Measurements from ENCODE around the gene ITGB1.
"Not testable (repeated sequence)": the region's sequence is repeated elsewhere in the genome, so short reads cannot be mapped to it uniquely, and the experiment has no call there.

ITGB1 gene

DNA sequence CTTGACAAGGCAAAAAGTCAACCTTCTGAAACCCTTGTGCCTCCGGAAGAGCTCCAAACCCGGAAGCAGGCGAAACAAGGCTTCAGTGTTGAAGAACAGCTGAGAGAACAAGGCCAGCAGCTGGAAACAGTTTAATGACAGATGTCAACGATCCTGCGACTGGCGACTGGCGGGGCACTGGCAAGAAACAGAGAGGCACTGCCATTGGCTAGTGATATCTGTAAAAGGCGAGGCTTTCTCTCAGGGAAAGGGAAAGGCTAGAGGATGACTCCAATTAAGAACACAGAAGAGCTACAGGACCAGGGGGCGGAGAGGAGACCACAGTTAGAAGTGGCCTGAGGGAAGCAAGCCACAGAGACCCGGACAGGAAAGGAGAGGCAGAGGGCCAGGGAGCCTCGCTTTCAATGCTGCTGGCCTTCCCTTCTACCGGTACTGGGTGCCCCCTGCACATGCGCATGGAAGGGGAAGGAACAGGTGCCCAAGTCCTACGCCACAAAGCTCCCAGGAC, 19.4 kb downstream of the ITGB1 start:
- DNase-seq (ENCODE audit: low spot score) = peak; percentile 38

DNA sequence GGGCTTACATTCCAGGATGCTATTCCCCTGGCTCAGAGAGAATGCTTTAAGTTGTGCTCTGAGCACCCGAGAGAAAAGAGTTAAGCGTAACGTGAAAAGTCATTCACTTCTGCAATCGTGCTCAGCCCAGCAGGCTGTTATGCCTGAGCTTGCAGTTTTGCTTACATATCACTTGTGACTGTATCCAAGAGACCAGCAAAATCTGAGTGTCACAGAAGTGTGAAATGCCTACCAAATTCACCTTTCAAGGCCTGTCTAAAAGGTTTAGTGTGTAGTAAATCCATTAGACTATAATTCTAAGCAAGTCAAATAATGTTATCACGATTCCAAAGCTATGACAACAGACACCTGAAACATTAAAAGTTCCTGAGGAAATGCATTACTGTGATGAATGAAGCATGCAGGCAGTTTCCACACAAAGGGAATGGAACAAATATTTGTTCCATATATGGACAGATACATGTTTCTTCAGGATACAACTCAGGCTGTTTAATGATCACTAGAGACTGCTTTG, 20.1 kb downstream of the ITGB1 start:
- no peak for DNase-seq (ENCODE audit: low spot score)

DNA sequence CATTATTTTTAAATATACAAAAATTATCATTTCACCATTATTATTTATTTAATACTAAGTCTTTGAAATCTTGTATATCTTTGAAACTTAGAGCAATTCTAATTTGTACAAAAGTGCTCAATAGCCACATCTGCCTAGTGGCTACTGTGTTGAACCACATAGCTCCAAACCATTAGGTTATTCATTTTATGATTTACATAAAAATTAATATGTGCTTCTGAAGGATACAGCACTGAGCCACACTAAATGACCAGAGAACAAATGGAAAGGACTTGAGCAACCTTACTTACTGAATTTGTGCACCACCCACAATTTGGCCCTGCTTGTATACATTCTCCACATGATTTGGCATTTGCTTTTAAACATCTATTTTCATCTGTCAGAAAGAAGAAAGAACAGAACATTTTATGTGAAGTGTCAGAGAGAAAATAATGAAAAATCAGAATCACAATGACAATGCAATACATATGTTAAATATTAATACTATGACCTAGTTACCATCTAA, 25.8 kb downstream of the ITGB1 start:
- no peak for DNase-seq (ENCODE audit: low spot score)

DNA sequence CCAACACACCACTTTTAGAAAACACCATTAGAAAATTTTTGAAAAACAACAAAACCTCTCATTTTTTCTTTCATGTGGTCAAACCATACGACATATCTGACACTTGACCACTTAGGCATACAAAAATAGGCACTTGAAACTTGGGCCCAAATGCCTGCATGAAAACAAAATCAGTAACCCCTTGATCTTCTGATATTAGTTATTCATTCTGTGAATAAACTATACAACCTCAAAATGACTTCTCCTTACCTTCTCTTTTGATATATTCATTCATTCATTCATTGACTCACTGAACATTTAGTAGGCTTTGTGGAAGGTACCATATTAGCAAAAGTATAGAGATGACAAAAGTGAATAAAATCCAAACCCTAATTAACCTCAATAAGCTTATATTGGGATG, 26.4 kb downstream of the ITGB1 start:
- no peak for DNase-seq (ENCODE audit: low spot score)

DNA sequence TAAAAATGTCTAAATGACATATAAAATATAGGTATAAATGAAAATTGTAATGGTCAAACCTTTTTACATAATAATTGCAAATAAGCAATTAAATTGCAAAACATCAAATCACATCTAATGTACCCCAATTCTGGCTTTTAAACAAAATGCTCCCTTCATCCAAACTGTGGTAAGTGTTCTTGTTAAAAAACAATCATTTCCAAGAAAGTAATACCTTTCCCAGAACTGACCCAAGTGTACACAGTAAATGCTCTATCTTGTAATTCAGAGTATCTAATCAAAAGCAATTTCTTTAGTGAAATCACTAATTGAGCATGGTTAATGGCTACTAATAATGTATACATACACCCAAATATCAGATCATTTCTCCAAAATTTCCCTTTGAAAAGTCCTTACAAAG, 28.0 kb downstream of the ITGB1 start:
- DNase-seq (ENCODE audit: low spot score) = no peak

DNA sequence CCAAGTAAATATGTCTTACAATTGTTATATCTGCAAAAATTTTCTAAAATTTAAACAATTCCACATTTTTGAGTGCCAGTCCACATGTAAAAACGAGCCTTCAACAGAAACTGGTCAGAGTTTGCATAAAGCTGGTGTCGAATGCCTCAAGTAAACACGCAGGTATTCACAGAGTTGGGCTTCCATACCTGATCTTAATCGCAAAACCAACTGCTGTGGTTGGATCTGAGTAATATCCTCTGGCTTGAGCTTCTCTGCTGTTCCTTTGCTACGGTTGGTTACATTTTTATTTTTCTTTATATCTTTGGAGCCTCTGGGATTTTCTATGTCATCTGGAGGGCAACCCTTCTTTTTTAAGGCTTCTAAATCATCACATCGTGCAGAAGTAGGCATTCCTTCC, 28.4 kb downstream of the ITGB1 start:
- no peak for DNase-seq (ENCODE audit: low spot score)

DNA sequence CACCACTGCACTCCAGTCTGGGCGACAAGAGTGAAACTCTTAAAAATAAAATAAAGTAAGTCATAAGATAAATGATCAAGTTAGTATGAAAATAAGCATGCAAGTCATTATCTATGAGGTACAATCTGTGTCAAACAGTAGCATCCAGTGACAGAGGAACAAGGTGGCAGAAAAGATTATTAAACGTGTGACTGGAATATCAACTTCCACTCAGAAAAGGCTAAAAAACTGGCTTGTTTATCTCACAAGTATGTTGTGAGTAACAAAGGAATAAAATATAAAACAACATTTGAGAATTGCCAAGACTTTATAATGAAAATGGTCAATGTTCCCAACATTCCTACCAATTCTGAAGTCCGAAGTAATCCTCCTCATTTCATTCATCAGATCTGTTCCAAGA, 30.3 kb downstream of the ITGB1 start:
- DNase-seq (ENCODE audit: low spot score) = no peak

DNA sequence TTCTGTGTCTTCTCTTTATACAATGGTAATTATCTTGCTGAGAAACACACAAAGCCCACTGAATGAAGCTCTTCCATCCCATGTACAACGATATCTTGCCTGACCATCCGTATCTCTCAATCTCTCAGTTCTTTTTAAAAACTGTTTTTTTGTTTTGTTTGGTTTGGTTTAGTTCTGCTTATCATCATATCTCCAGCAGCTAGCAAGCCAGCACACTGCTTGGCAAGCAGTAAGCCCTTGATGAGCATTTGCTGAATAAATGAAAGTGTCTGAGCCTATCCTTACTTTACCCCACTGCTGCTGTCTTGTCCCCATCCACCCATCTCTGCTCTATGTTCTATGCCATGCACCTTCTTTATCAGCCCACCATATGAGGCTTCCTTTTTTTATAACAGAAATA, 34.2 kb downstream of the ITGB1 start:
- peak; percentile 49 for DNase-seq (ENCODE audit: low spot score)

DNA sequence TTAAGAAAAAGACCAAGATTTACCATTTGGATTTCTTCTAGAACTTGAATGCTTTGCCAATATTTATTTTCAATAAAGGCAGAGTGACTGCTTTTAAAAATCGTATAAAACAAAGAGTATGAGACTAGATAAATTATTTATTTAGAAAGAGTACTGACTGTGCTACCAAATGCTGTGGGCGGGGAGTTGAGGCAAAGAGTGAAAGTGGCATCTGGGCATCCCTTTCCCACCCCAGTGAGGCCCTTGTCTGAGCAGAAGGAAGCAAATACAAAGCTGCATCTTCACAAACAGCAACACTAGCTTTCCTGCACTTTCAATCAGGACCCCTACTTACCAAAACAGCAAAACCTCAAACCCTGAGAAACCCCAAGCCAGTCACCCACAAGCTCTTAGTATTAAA, 34.9 kb downstream of the ITGB1 start:
- DNase-seq (ENCODE audit: low spot score) = peak; percentile 28

DNA sequence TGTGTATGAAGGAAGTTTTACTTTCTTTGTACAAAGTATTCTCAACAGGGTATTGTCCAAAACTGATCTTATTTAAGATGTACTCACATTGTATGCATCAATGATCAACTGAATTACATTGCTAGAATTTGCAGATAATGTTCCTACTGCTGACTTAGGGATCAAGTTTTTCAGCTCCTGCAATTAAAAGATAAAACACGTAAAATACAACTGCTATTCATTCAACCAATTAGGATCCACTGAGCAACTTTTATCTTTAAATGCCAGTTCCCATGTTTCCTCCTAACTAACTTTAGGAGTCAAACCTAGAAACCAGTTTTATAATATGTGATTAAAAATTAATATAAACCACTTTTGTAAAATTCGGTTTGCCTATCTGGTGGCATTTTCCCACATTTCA, 35.9 kb downstream of the ITGB1 start:
- DNase-seq (ENCODE audit: low spot score) = peak; percentile 70

DNA sequence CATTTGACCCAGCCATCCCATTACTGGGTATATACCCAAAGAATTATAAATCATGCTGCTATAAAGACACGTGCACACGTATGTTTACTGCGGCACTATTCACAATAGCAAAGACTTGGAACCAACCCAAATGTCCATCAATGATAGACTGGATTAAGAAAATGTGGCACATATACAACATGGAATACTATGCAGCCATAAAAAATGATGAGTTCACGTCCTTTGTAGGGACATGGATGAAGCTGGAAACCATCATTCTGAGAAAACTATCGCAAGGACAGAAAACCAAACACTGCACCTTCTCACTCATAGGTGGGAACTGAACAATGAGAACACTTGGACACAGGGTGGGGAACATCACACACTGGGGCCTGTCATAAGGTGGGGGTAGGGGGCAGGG, 40.2 kb downstream of the ITGB1 start:
- not testable (repeated sequence) for DNase-seq (ENCODE audit: low spot score)

DNA sequence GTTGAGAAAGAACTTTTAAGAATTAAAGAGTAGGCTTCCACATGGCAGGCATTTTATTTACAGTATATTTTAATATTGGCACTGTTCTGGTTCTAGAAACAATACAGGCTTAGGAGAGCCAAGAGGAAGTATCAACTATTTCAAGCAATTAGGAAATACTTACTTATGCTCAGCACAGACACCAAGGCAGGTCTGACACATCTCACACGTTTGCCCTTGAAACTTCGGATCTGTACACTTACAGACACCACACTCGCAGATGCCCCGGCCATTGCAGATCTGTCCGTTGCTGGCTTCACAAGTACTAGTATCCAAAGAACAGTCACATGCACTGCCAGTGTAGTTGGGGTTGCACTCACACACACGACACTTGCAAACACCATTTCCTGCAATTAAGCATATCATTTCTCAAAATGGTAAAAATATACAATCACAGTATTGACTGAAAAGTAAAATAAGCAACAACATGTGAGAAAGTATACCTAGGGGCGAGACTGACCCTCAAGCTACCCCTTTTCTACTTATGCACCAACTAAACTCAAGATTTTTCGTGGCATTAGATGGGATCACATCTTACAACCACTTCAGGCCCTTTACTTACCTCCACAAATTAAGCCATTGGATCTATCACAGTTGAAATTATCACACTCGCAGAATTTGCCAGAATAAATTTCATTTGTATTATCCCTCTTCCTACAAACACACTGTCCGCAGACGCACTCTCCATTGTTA, 46.6 kb downstream of the ITGB1 start:
- no peak for DNase-seq (ENCODE audit: low spot score)

DNA sequence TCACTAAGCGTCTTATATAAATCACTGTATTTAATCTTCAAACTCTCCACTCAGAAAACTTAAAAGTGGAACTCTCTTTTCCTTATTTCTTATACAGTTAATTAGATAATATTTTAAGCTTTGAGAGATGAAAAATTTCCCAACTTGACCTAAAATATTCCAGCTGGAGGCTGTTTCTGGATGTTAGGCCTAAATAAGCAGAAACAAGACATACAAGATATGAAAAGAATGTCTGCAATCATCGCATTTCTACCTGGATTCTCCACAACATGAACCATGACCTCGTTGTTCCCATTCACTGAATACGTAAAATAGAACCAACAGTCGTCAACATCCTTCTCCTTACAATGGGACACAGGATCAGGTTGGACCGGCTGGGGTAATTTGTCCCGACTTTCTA, 48.1 kb downstream of the ITGB1 start:
- DNase-seq (ENCODE audit: low spot score) = not testable (repeated sequence)

DNA sequence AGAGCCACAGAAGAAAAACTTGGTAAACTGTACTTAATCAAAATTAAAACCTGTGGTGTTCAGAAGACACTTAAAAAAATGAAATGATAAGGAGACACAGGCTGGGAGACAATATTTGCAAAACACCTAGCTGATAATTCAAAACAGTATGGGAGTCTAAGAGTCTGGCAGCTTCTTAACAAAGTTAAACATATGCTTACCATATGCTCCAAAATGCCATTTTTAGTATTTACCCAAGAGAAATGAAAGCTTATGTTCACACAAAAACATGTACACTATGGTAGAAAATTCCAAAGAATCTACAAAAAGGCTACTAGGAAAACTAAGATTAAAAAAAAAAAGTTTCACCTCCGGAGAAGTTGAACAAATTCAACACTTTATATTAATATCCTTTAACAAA, 48.6 kb downstream of the ITGB1 start:
- DNase-seq (ENCODE audit: low spot score) = no peak

DNA sequence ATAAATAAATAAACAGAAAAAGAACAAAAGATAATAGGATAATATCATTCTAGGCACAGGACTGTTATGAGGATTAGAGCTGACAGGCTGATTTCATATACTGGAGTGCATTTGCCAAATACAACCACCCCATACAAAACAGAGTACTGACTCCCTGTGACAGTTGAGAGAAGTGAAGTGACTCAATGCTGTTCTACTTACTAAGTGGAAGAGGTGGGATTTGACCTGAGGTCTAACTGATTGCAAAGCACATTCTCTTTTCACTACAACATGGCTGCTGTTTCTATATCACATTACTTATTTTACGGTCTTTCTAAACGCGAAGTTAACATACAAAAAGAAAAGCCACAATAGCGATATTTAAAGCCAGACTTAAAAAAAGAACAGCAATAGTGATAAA, 51.4 kb downstream of the ITGB1 start:
- no peak for DNase-seq (ENCODE audit: low spot score)

DNA sequence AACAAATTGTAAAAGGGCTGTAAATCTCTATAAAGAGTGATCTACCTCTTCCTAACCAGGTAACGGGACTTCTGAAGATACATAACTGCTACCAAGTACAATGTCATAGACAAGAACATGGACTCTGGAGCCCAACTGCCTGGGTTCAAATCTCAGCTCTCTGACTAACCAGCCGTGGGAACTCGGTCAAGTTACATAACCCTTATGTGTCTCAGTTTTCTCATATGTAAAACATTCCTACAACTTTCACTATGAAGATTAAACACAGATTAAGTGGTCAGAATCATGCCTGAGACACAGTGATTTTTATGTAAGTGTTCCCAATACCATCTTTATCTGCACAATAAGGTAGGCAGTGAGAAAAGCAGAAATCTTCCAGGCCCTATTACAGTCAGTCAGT, 52.6 kb downstream of the ITGB1 start:
- no peak for DNase-seq (ENCODE audit: low spot score)

DNA sequence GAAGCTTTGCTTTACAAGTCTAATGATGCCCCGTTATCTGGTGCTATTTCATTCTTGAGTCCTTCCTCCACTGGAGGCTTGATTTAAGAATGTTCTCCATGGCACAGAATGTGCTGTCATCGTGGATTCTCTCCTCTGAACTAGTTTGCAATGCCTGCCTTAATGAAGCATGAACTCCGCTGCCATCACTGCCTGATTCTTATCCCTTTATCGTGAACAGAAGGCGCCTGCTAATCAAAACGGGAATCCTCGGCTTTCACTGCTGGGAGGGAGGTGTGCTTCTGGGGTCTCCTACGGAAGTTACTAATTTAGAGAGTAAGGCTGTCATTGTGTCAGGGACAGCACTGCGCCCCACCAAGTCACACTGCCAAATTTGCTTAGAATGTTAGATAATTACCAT, 56.2 kb downstream of the ITGB1 start:
- no peak for DNase-seq (ENCODE audit: low spot score)

DNA sequence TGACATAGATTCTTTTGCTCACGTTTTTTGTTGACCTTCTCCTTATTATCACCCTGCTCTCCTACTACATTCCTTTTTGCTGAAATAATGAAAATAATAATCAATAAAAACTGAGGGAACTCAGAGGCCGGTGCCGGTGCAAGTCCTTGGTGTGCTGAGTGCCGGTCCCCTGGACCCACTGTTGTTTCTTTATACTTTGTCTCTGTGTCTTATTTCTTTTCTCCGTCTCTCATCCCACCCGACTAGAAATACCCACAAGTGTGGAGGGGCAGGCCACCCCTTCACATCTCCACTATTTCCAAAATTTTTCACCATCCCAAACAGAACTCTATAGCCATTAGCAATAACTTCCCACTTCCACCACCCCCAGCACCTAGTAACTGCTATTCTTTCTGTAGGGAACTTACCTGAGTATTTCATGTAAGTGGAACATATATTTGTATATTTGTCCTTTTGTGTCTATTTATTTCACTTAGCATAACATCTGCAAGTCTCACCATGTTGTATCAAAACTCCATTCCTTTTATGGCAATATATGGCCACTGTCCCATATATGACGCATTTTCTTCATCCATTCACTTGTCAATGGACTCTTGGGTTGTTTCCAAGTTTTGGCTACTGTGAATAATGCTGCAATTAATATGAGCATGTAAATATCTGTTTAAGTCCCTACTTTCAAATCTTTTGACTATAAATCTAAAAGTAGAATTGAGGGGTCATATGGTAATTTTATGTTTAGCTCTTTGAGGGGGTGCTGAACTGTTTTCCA, 62.6 kb downstream of the ITGB1 start:
- DNase-seq (ENCODE audit: low spot score) = not testable (repeated sequence)

DNA sequence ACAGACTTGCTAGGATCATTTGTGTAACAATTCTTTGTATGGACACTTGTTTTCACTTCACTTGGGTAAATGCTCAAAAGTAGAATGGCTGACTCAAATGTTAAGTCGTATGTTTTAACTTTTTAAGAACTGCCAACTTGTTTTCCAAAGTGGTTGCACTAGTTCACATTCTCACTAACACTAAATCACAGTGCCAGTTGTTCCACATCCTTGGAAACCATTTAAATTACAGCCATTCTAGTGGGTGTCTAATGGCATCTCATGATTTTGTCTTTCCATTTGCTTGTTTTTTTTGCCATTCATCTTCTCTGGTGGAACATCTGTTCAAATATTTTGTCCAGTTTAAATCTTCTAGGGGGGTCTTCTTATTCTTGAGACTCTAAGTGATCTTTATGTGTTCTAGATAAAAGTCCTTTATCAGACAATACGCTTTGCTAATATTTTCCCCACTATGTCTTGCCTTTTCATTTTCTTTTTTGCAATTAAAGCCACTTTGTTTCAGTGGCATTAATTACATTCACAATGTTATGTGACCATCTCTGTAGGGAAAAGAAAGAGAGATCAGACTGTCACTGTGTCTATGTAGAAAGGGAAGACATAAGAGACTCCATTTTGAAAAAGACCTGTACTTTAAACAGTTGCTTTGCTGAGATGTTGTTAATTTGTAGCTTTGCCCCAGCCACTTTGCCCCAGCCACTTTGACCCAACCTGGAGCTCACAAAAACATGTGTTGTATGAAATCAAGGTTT, 63.9 kb downstream of the ITGB1 start:
- no peak for DNase-seq (ENCODE audit: low spot score)

DNA sequence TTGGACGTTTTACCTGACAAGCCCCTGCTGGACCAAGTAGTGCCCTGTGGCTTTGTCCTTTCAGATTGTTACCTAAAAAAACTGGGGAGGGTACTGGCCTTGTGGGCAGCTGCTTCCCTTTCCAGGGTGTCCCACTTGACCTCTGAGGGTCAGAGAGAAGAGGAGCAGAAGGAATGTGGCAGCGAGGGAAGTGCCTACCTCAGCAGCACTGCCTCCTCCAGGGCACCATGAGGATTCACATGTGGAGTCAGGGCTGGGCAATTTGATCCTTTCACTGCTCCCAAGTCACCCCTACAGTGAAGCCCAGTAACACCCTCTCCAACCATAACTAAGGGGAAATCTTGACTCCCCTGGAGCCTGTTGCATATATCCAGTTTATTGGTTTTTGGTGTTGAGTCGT, 64.6 kb downstream of the ITGB1 start:
- DNase-seq (ENCODE audit: low spot score) = no peak

DNA sequence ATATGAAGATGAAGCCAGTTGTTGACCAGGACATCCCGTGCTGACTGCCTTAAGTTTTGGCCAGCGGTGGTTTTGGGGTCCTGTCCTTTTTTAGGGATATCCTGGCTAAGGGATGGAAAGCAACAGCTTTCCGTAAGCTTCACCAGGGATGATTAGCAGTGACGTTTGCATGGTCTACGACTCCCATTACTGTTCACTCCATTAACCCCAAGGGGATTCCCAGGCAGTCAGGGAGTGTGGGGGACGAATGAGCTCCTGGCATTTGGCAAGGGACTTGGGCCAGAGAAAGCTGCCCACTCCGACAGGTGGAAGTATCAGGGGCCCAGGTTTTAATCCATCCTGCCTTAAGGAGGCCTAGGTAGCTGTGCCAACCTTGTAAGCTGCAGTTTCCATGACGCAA, 66.8 kb downstream of the ITGB1 start:
- DNase-seq (ENCODE audit: low spot score) = no peak

DNA sequence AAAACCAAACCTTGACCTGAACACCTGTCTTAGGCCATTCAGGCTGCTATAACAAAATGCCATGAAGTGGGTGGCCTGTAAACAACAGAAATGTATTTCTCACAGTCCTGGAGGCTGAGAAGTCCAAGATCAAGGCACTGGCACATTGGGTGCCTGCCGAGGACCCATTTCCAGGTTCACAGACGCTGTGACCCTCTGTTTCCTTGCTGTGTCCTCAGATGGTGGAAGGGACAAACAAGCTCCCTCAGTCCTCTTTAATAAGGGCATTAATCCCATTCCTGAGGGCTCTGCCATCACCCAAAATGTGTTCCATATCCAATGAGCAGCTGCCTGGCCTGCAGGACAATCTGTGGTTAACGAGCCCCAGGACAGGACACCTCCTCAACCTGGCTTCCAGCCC, 67.6 kb downstream of the ITGB1 start:
- DNase-seq (ENCODE audit: low spot score) = no peak
